Measurements from ENCODE around the gene APOB. TPM values are rescaled to one million over a fixed set of nuclear protein-coding genes. Genes with fewer than 3 reads are reported as not detected.
A peak's percentile ranks its signal among the peaks of the same experiment; 100 is the strongest.

APOB gene
- total RNA-seq, 2 donors from 2014 or later: not detected

GRCh38 chr2:21059885-21060610, 16.2 kb upstream of the APOB start:
- Mint-ChIP-seq H3K36me3 (no peaks in the 10 kb centered on the region), H3K9me3 (no peaks in the 10 kb centered on the region), H3K27me3 (peaks cover 6% of the 10 kb centered on the region in 2 donors), H3K4me1 (ENCODE audit: low read depth in 2 of 2) (no peaks in the 10 kb centered on the region), H3K27ac (no peak overlapping the region), H3K4me3 (no peak overlapping the region)
- no peak for ATAC-seq
- no peak for DNase-seq (ENCODE audit: low spot score)

- ATAC-seq (no peak), DNase-seq (ENCODE audit: low spot score) (no peak)
- Mint-ChIP-seq H3K9me3 (no peaks in the 10 kb centered on the region), H3K27ac (no peak overlapping the region), H3K4me1 (ENCODE audit: low read depth in 2 of 2) (no peaks in the 10 kb centered on the region), H3K4me3 (no peak overlapping the region), H3K36me3 (no peaks in the 10 kb centered on the region), H3K27me3 (peaks cover 14% of the 10 kb centered on the region in 2 donors)
Observed at GRCh38 chr2:21057097-21057496, 13.2 kb upstream of the APOB start.

GRCh38 chr2:21055879-21056790, 12.3 kb upstream of the APOB start:
- no peak overlapping the region for H3K27ac Mint-ChIP-seq
- H3K27me3 Mint-ChIP-seq: peaks cover 14% of the 10 kb centered on the region in 2 donors
- no peak for ATAC-seq
- no peaks in the 10 kb centered on the region for H3K9me3 Mint-ChIP-seq
- no peaks in the 10 kb centered on the region for H3K4me1 Mint-ChIP-seq (ENCODE audit: low read depth in 2 of 2)
- H3K36me3 Mint-ChIP-seq: no peaks in the 10 kb centered on the region
- no peak for DNase-seq (ENCODE audit: low spot score)
- no peak overlapping the region for H3K4me3 Mint-ChIP-seq

GRCh38 chr2:21055451-21055850, 11.6 kb upstream of the APOB start:
- Mint-ChIP-seq H3K27me3 (peaks cover 14% of the 10 kb centered on the region in 2 donors), H3K27ac (no peak overlapping the region), H3K4me3 (no peak overlapping the region), H3K36me3 (no peaks in the 10 kb centered on the region), H3K4me1 (ENCODE audit: low read depth in 2 of 2) (no peaks in the 10 kb centered on the region), H3K9me3 (no peaks in the 10 kb centered on the region)
- ATAC-seq: no peak
- DNase-seq (ENCODE audit: low spot score): no peak

GRCh38 chr2:21054011-21054410, 10.1 kb upstream of the APOB start:
- H3K4me1 Mint-ChIP-seq (ENCODE audit: low read depth in 2 of 2): no peaks in the 10 kb centered on the region
- ATAC-seq (no peak), DNase-seq (ENCODE audit: low spot score) (no peak)
- peaks cover 9 to 12% of the 10 kb centered on the region in 2 donors for H3K27me3 Mint-ChIP-seq
- H3K27ac Mint-ChIP-seq: no peak overlapping the region
- no peaks in the 10 kb centered on the region for H3K9me3 Mint-ChIP-seq
- no peak overlapping the region for H3K4me3 Mint-ChIP-seq
- H3K36me3 Mint-ChIP-seq: no peaks in the 10 kb centered on the region

GRCh38 chr2:21052044-21052443, 8.2 kb upstream of the APOB start:
- no peak for DNase-seq (ENCODE audit: low spot score)
- no peak overlapping the region for H3K27ac Mint-ChIP-seq
- H3K36me3 Mint-ChIP-seq: no peaks in the 10 kb centered on the region
- no peak overlapping the region for H3K4me3 Mint-ChIP-seq
- H3K9me3 Mint-ChIP-seq: no peaks in the 10 kb centered on the region
- H3K4me1 Mint-ChIP-seq (ENCODE audit: low read depth in 2 of 2): no peaks in the 10 kb centered on the region
- H3K27me3 Mint-ChIP-seq: peaks cover 8 to 16% of the 10 kb centered on the region in 2 donors
- ATAC-seq: no peak

- Mint-ChIP-seq H3K36me3 (no peaks in the 10 kb centered on the region), H3K9me3 (no peaks in the 10 kb centered on the region), H3K4me1 (ENCODE audit: low read depth in 2 of 2) (no peaks in the 10 kb centered on the region), H3K27me3 (peaks cover 10 to 16% of the 10 kb centered on the region in 2 donors), H3K4me3 (no peak overlapping the region), H3K27ac (no peak overlapping the region)
- ATAC-seq: no peak
- no peak for DNase-seq (ENCODE audit: low spot score)
Observed at GRCh38 chr2:21050164-21050563, 6.3 kb upstream of the APOB start.

GRCh38 chr2:21047141-21048009, 3.5 kb upstream of the APOB start:
- Mint-ChIP-seq H3K36me3 (no peaks in the 10 kb centered on the region), H3K9me3 (no peaks in the 10 kb centered on the region), H3K27me3 (peaks cover 19 to 21% of the 10 kb centered on the region in 2 donors), H3K4me3 (no peak overlapping the region), H3K4me1 (ENCODE audit: low read depth in 2 of 2) (peaks cover 0 to 3% of the 10 kb centered on the region in 2 donors), H3K27ac (no peak overlapping the region)
- no peak for ATAC-seq
- DNase-seq (ENCODE audit: low spot score): no peak

- H3K4me3 Mint-ChIP-seq: no peak overlapping the region
- DNase-seq (ENCODE audit: low spot score) (no peak), ATAC-seq (no peak)
- peaks cover 0 to 3% of the 10 kb centered on the region in 2 donors for H3K4me1 Mint-ChIP-seq (ENCODE audit: low read depth in 2 of 2)
- peaks cover 19 to 22% of the 10 kb centered on the region in 2 donors for H3K27me3 Mint-ChIP-seq
- H3K27ac Mint-ChIP-seq: no peak overlapping the region
- H3K9me3 Mint-ChIP-seq: no peaks in the 10 kb centered on the region
- no peaks in the 10 kb centered on the region for H3K36me3 Mint-ChIP-seq
Observed at GRCh38 chr2:21046506-21046905, 2.6 kb upstream of the APOB start.

GRCh38 chr2:21044694-21045371, 960 bp upstream of the APOB start:
- no peaks in the 10 kb centered on the region for H3K36me3 Mint-ChIP-seq
- H3K27me3 Mint-ChIP-seq: peaks cover 19 to 26% of the 10 kb centered on the region in 2 donors
- H3K27ac Mint-ChIP-seq: no peak overlapping the region
- H3K9me3 Mint-ChIP-seq: no peaks in the 10 kb centered on the region
- no peak for DNase-seq (ENCODE audit: low spot score)
- no peak overlapping the region for H3K4me3 Mint-ChIP-seq
- peaks cover 0 to 3% of the 10 kb centered on the region in 2 donors for H3K4me1 Mint-ChIP-seq (ENCODE audit: low read depth in 2 of 2)
- peak in 1 of 2 donors; percentile 41 for ATAC-seq

- H3K4me1 Mint-ChIP-seq (ENCODE audit: low read depth in 2 of 2): peaks cover 0 to 3% of the 10 kb centered on the region in 2 donors
- H3K27me3 Mint-ChIP-seq: peaks cover 26 to 27% of the 10 kb centered on the region in 2 donors
- peak; percentile 35 to 73 for ATAC-seq
- no peak overlapping the region for H3K27ac Mint-ChIP-seq
- H3K36me3 Mint-ChIP-seq: no peaks in the 10 kb centered on the region
- DNase-seq (ENCODE audit: low spot score): no peak
- H3K9me3 Mint-ChIP-seq: no peaks in the 10 kb centered on the region
- H3K4me3 Mint-ChIP-seq: peak overlapping the region; percentile 4
Observed at GRCh38 chr2:21042958-21043743, 722 bp downstream of the APOB start.

GRCh38 chr2:21042708-21042957, 1.2 kb downstream of the APOB start:
- Mint-ChIP-seq H3K27me3 (peaks cover 26 to 27% of the 10 kb centered on the region in 2 donors), H3K36me3 (no peaks in the 10 kb centered on the region)

More at GRCh38 chr2:21042708-21042957, 1.2 kb downstream of the APOB start:
- H3K9me3 Mint-ChIP-seq: no peaks in the 10 kb centered on the region
- ATAC-seq (no peak), DNase-seq (ENCODE audit: low spot score) (no peak)
- H3K4me3 Mint-ChIP-seq: peak overlapping the region; percentile 4
- H3K27ac Mint-ChIP-seq: no peak overlapping the region
- peaks cover 0 to 3% of the 10 kb centered on the region in 2 donors for H3K4me1 Mint-ChIP-seq (ENCODE audit: low read depth in 2 of 2)

All from natural killer cell treated with Interleukin-12 subunit alpha and Interleukin-12 subunit beta and Interleukin-15 and Interleukin-18, amount 100 ng/mL, for 72 hours (primary cell).